ENCODE data around the gene HDAC1. TPM values are rescaled to one million over a fixed set of nuclear protein-coding genes. Genes with fewer than 3 reads are reported as not detected.

The HDAC1 gene
- total and polyA plus RNA-seq, 2 of the 13 experiments (the other 11 are each of a cell fraction or from before 2014, with no cell fraction given), result 93.5 to 189 TPM

- no peak for TF ChIP-seq ZNF646 (CRISPR knock-in tag; IDR thresholded peaks at IDR 0.05)
- peak; percentile 99 for TF ChIP-seq ZMYM3 (CRISPR knock-in tag; IDR thresholded peaks at IDR 0.05)
- TF ChIP-seq MYC (CRISPR knock-in tag; IDR thresholded peaks at IDR 0.05; ENCODE audit: borderline replicate concordance), result peak; percentile 79; the same call in 1 of the 2 replicates
- peak; percentile 64; the same call in 1 of the 2 replicates for TF ChIP-seq PITX1 (CRISPR knock-in tag; IDR thresholded peaks at IDR 0.05)
- no peak for TF ChIP-seq ZNF639 (CRISPR knock-in tag; conservative IDR thresholded peaks at IDR 0.05)
- no peak for TF ChIP-seq PHF5A (CRISPR knock-in tag; IDR thresholded peaks at IDR 0.05; ENCODE audit: low read depth, unreplicated experiment)
- no peak for TF ChIP-seq ZNF780A (CRISPR knock-in tag; IDR thresholded peaks at IDR 0.05)
- TF ChIP-seq KIAA2018 (CRISPR knock-in tag; IDR thresholded peaks at IDR 0.05; ENCODE audit: borderline replicate concordance), result no peak
- no peak for TF ChIP-seq ZUFSP (CRISPR knock-in tag; IDR thresholded peaks at IDR 0.05; ENCODE audit: borderline replicate concordance)
Measured at GRCh38 chr1:32247983-32248889, 43.6 kb upstream of the HDAC1 start (continued).

Measured in HepG2 (cell line).